Measurements from ENCODE around the gene TCOF1.

TCOF1 gene

GRCh38 chr5:150322202-150322601 lies 35.3 kb upstream of the TCOF1 start:
- DNase-seq (ENCODE audit: low read depth in 2 of 2), result no peak

- no peak for DNase-seq (ENCODE audit: low read depth in 2 of 2)
Observed at GRCh38 chr5:150323092-150323491, 34.4 kb upstream of the TCOF1 start.

- no peak for DNase-seq (ENCODE audit: low read depth in 2 of 2)
Observed at GRCh38 chr5:150323819-150324218, 33.7 kb upstream of the TCOF1 start.

GRCh38 chr5:150325426-150325825 lies 32.1 kb upstream of the TCOF1 start:
- DNase-seq (ENCODE audit: low read depth in 2 of 2), result no peak

DNA sequence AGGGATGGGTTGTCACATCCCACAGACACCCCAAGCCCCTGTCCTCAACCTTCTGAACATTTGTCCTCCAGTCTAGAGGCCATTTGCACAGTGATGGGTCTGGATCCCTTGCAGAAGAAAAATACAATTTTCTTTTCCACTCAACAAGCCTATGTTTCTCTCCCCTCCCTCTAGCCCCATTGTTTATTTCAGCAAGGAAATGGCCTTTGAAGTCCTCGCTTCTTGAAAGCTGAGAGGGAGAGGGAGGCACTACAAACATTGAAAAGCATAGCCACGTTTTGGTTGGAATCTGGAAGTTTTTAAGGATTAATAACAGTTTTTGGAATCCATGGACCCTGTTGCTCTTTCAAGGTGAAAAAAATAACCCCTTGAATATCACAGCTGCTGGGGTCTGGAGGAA lies 30.8 kb upstream of the TCOF1 start:
- no peak for DNase-seq (ENCODE audit: low read depth in 2 of 2)

DNA sequence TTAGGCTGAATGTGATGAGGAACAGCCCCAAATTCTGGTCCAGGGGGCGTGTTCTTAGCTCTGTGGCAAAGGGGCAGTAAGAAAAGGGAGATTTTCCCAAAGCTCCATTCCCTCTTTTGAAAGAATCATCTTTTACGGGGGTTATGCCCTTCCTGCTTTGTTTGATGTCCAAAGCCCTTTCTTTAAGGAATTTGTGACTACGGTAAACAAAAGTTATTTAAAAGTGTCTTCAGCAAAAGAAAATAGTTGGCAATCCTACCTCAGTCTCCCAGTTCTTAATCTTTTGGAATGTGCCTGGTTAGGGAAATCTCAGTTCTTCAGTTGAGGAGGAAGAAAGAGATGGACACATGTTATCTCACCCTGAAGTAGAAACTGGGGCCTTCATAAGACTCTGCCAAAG lies 30.4 kb upstream of the TCOF1 start:
- DNase-seq (ENCODE audit: low read depth in 2 of 2), result no peak

- DNase-seq (ENCODE audit: low read depth in 2 of 2), result no peak
Observed at GRCh38 chr5:150328515-150328914, 29.0 kb upstream of the TCOF1 start.

DNA sequence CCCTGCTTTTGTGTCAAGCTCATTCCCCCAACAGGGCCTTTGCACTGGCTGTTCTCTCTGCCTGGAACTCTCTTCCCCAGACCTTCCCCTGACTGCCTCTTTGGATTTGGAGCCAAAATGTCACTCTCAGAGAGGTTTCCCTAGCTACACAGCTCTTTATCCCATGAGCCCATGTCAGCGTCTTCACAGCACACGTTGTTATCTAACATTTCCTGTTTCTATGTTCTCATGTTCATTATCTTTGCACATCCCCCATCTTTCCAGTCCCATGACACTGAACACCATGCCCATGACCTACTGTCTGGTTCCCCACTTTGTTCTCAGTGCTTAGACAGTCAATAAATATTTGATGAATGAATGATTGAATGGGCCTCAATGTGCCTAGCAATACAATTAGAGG lies 28.5 kb upstream of the TCOF1 start:
- DNase-seq (ENCODE audit: low read depth in 2 of 2), result no peak

- no peak for DNase-seq (ENCODE audit: low read depth in 2 of 2)
Observed at GRCh38 chr5:150329881-150330876, 27.3 kb upstream of the TCOF1 start.

GRCh38 chr5:150333400-150333799 lies 24.1 kb upstream of the TCOF1 start:
- no peak for DNase-seq (ENCODE audit: low read depth in 2 of 2)

DNA sequence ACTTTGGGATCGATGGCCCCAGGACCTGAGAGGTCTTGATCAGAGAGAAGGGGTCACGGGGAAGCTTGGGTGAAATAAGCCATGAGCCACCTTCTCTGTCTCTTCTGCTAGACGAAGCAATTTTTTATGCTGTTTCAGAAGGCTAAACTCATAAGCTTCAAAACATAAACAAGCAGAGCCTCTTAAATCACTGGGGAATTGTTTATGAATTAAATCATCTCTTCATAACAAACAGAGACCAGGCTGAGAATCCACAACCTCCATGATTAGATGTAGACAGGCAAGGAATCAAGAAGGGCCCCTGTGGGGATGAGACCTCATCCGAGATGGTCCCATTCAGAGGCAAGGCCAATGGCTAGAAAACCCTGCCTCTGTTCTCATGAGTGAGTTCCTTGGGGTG lies 21.7 kb upstream of the TCOF1 start:
- no peak for DNase-seq (ENCODE audit: low read depth in 2 of 2)

DNA sequence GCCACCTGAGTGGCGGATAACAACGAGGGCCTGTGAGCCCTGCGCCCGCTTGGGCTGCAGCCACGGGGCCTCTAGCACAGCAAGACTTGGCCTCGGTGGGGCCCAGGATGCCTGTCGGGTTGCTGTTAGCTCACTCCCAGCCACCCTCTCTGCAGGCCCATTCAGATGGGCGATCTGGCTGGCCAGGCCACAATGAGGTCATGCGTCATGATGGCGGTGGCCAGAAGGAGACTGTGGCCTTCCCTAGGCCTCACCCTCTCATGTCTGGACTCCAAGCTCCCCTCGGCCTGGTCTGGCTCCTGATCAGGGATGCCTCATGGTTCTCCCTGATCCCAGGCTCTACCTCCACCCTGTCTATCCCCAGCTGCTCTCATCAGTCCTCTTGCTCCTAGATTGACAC lies 19.0 kb upstream of the TCOF1 start:
- DNase-seq (ENCODE audit: low read depth in 2 of 2), result no peak

DNA sequence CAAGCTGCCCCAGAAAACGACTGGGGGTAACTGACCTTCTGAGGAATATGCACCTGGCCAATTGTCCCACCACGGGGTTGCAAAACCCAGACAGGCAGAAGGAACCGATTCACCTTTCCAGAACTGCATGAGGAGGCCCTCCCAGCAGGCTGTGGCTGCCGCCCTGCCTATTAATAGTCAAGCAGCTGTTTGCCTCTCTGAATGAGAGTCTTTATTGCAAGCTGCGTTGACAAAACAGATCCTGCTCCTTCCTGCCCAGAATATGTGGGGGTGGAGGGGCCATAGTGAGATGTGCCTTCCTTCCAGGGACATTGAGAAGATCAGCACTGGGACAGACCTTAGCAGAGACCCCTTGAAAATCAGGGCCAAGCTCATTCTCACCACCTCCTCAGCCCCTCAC lies 18.3 kb upstream of the TCOF1 start:
- DNase-seq (ENCODE audit: low read depth in 2 of 2), result no peak

DNA sequence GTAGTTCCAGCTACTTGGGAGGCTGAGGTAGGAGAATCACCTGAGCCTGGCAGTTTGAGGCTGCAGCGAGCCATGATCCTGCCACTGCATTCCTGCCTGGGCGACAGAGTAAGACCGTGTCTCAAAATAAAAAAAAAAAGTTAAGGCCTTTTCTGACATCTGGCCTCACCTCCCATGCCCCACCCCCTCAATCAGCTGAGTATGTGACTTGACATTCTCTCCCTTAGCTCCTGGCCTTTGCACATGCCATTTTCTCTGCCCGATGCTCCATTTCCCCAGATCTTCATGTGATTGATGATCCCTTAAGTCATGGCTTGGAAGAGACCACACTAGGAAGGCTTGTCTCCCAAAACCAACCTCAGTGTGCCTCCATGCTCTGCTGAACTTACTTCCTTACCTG lies 17.7 kb upstream of the TCOF1 start:
- no peak for DNase-seq (ENCODE audit: low read depth in 2 of 2)

DNA sequence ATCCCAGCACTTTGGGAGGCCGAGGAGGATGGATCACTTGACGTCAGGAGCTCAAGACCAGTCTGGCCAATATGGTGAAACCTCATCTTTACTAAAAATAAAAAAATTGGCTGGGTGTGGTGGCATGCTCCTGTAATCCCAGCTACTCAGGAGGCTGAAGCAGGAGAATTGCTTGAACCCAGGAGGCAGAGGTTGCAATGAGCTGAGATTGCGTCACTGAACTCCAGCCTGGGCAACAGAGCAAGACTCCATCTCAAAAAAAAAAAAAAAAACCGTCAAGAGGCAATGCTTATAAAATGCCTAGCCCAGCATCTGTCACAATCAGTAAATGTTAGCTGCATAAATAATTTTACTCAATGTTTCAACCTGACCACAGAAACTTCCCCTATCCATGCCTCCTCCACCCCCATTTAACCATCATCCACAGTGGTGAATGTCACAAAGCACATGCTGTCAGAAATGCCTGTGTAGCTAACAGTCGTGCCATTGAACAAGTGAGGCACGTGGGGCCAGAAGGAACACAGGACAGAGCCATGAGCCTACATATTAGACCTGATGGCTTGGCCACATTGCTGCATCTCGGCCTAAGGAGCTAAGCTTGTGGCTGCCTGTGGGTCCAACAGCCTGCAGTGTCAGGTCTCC lies 16.8 kb upstream of the TCOF1 start:
- no peak for DNase-seq (ENCODE audit: low read depth in 2 of 2)

GRCh38 chr5:150341331-150341730 lies 16.2 kb upstream of the TCOF1 start:
- DNase-seq (ENCODE audit: low read depth in 2 of 2), result no peak

GRCh38 chr5:150341989-150342388 lies 15.5 kb upstream of the TCOF1 start:
- DNase-seq (ENCODE audit: low read depth in 2 of 2), result no peak

DNA sequence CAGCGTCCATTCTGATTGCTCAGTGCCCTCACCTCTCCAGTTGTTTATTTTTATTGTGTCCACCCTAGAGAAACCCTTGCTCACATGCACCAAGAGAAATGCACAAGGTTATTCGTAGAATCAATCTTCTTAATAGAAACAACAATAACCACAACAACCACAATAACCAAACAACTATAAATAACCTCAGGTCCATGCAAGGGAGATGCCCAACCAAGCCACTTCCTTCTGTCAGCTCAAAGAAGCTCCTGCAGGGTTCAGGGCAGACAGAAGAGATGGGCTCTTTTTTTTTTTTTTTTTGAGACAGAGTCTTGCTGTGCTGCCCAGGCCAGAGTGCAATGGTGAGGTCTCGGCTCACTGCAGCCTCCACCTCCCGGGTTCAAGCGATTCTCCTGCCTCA lies 14.9 kb upstream of the TCOF1 start:
- DNase-seq (ENCODE audit: low read depth in 2 of 2), result no peak

GRCh38 chr5:150343994-150344631 lies 13.4 kb upstream of the TCOF1 start:
- no peak for DNase-seq (ENCODE audit: low read depth in 2 of 2)

DNA sequence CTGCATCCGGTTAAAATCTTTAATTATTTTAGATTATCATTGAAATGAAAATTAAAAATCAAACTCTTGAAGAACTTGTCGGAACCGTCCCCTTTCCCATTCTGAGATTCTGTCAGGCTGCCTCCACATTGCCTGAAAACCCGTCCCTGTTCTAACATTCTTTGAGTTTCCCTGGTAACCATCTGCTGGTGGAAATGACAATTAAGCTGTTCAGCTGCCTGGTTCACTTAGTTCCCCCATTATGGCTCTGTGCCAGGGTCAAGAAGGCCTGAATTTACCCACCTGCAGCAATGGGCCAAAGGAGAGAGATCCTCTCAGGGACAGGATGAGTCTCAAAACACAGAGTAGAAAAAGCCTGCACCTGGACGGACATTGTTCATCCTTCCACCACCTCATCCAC lies 11.8 kb upstream of the TCOF1 start:
- DNase-seq (ENCODE audit: low read depth in 2 of 2), result no peak

GRCh38 chr5:150346592-150346991 lies 10.9 kb upstream of the TCOF1 start:
- DNase-seq (ENCODE audit: low read depth in 2 of 2), result no peak

- DNase-seq (ENCODE audit: low read depth in 2 of 2), result no peak
Observed at GRCh38 chr5:150347003-150347402, 10.5 kb upstream of the TCOF1 start.

DNA sequence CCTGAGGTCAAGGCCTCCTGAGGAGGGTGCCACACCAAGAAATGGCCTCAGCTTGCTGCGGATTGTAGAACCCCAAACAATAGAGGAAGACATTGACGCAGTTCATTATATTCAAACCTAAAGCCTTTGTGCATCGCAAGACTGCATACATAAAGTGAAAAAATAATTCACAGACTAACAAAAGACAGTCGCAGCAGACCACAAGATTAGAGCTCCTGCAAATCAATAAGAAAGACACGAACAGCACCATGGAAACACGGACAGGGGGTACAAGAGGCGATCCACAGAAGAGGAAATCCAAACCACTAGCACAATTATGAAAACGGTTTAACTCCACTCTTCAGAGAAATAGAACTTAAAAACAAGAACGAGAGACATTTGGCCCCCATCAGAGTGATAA lies 10.0 kb upstream of the TCOF1 start:
- no peak for DNase-seq (ENCODE audit: low read depth in 2 of 2)

All from fibroblast of skin of left quadriceps (primary cell).